GM12878 (cell line): ENCODE data around the gene METRNL. TPM values are rescaled to one million over a fixed set of nuclear protein-coding genes. Genes with fewer than 3 reads are reported as not detected.

Experiments
- ATAC-seq: fragments of 200-7000 bp; cut with Tn5 transposase; 3 replicates; pipeline ENCODE4 v1.9.1; 2020; ENCODE audit warnings: mild to moderate bottlenecking, moderate library complexity
- BruUV-seq: library from RNA; stranded (reverse); fragments of 400-500 nt; replicated peaks from 2 replicates; lab custom pipeline; 2021; lab: Mats Ljungman, UMichigan
- CTCF ChIA-PET: fragments of 300-600 bp; sonication (Branson Sonifier 250); formaldehyde crosslinking; extraction: SDS; loops from one replicate; lab custom pipeline; 2021; ENCODE audit warnings: inconsistent platforms; lab: Yijun Ruan, JAX
- POLR2A ChIA-PET: fragments of 350-600 bp; formaldehyde crosslinking; extraction: SDS; loops from one replicate; lab custom pipeline; 2021; ENCODE audit warnings: inconsistent platforms; lab: Charles Lee
- RAD21 ChIA-PET: fragments of 300-600 bp; sonication (Branson Sonifier 250); formaldehyde crosslinking; loops from one replicate; lab custom pipeline; 2023; ENCODE audit warnings: antibody characterized with exemption; ENCODE audit not compliant: unreplicated experiment; lab: Charles Lee
- SMC1A ChIA-PET: fragments of 300-600 bp; sonication (Branson Sonifier 250); formaldehyde crosslinking; loops from one replicate; lab custom pipeline; 2023; ENCODE audit not compliant: unreplicated experiment, uncharacterized antibody; lab: Charles Lee
- DNase-seq: peaks from one replicate; pipeline ENCODE4 v3.0.0-alpha.2; 2011; ENCODE audit warnings: low read depth, low spot score
- FAIRE-seq: peaks from 3 replicates; lab custom pipeline; 2011; peaks lifted over from hg19 to GRCh38; lab: Jason Lieb, UNC
- H2AFZ ChIP-seq: 2 replicates; pipeline ENCODE4 v1.6.0; 2011; ENCODE audit warnings: low read depth, low read length, control low read depth; ENCODE audit not compliant: control insufficient read depth
- H3K27ac ChIP-seq: 2 replicates; pipeline ENCODE4 v1.5.1; 2011; ENCODE audit warnings: control low read depth; ENCODE audit not compliant: control insufficient read depth, insufficient read depth
- H3K27me3 ChIP-seq, 2 experiments: replicated peaks in 1 of 2; 2 replicates each; pipeline versions ENCODE4 v1.6.0 to v1.6.1; 2011; ENCODE audit warnings: low read length in 1 of 2; ENCODE audit not compliant: control insufficient read depth in 2 of 2, insufficient read depth in 2 of 2
- H3K36me3 ChIP-seq, 2 experiments: 2 replicates each; pipeline ENCODE4 v1.5.1; 2011; ENCODE audit warnings: low read length in 1 of 2; ENCODE audit not compliant: control insufficient read depth in 2 of 2, insufficient read depth in 2 of 2
- H3K4me1 ChIP-seq: 2 replicates; pipeline ENCODE4 v1.6.1; 2011; ENCODE audit warnings: mild to moderate bottlenecking, low read length, moderate library complexity, mixed read lengths; ENCODE audit not compliant: control insufficient read depth, insufficient read depth
- H3K4me2 ChIP-seq: 2 replicates; pipeline ENCODE4 v1.6.0; 2011; ENCODE audit warnings: control low read depth; ENCODE audit not compliant: control insufficient read depth, insufficient read depth
- H3K4me3 ChIP-seq: fragments of 200-600 bp; sonication (generic); 2 replicates; pipeline ENCODE4 v1.5.1; 2016
- H3K79me2 ChIP-seq: 2 replicates; pipeline ENCODE4 v1.6.0; 2011; ENCODE audit warnings: low read length; ENCODE audit not compliant: control insufficient read depth, insufficient read depth
- H3K9ac ChIP-seq: 2 replicates; pipeline ENCODE4 v1.8.0; 2011; ENCODE audit warnings: low read length, control low read depth, mixed read lengths; ENCODE audit not compliant: control insufficient read depth, insufficient read depth
- H3K9me3 ChIP-seq: replicated peaks from 3 replicates; pipeline ENCODE4 v1.5.1; 2011; ENCODE audit warnings: mild to moderate bottlenecking, low read length; ENCODE audit not compliant: control insufficient read depth, insufficient read depth
- H4K20me1 ChIP-seq: 2 replicates; pipeline ENCODE4 v1.6.0; 2011; ENCODE audit not compliant: control insufficient read depth, insufficient read depth
- BRCA1 ChIP-seq: IDR thresholded peaks from 2 replicates; pipeline ENCODE4 v1.6.1; 2011; ENCODE audit warnings: low read depth, low read length, improper control_type of control experiment
- CREM ChIP-seq: IDR thresholded peaks from 2 replicates; pipeline ENCODE4 v1.6.1; 2014; ENCODE audit warnings: antibody characterized with exemption, low read depth
- GATAD2B ChIP-seq: fragments of 450-650 bp; conservative IDR thresholded peaks from 2 replicates; pipeline ENCODE4 v1.6.1; 2017; ENCODE audit warnings: low read depth, mild to moderate bottlenecking, moderate library complexity
- IKZF1 ChIP-seq: fragments of 450-650 bp; conservative IDR thresholded peaks from 2 replicates; pipeline ENCODE4 v1.6.1; 2017; ENCODE audit warnings: antibody characterized with exemption, mild to moderate bottlenecking
- IKZF2 ChIP-seq, 2 experiments: fragments of 450-650 bp; IDR thresholded peaks; 2 replicates each; pipeline ENCODE4 v1.6.1; 2017; ENCODE audit warnings: mild to moderate bottlenecking in 2 of 2, moderate library complexity in 2 of 2
- JUND ChIP-seq: IDR thresholded peaks from 2 replicates; pipeline ENCODE4 v1.6.1; 2012; ENCODE audit warnings: low read depth, mild to moderate bottlenecking, low read length, improper control_type of control experiment, moderate library complexity
- KDM1A ChIP-seq: fragments of 200-600 bp; sonication (generic); IDR thresholded peaks from 2 replicates; pipeline ENCODE4 v1.6.1; 2016; ENCODE audit warnings: borderline replicate concordance
- MEF2A ChIP-seq: IDR thresholded peaks from 2 replicates; pipeline ENCODE4 v1.6.1; 2011; ENCODE audit warnings: low read depth, mild to moderate bottlenecking, low read length, moderate library complexity; ENCODE audit not compliant: insufficient read depth
- NFXL1 ChIP-seq: fragments of 450-650 bp; IDR thresholded peaks from 2 replicates; pipeline ENCODE4 v1.6.1; 2017; ENCODE audit warnings: antibody characterized with exemption, mild to moderate bottlenecking, borderline replicate concordance
- POLR2AphosphoS5 ChIP-seq: IDR thresholded peaks from 2 replicates; pipeline ENCODE4 v1.6.1; 2011; ENCODE audit warnings: mild to moderate bottlenecking, low read length, inconsistent platforms
- RAD51 ChIP-seq: fragments of 450-650 bp; IDR thresholded peaks from 2 replicates; pipeline ENCODE4 v1.6.1; 2016; ENCODE audit warnings: moderate library complexity, mild to moderate bottlenecking, inconsistent platforms
- RB1 ChIP-seq: fragments of 450-650 bp; formaldehyde crosslinking; IDR thresholded peaks from 2 replicates; pipeline ENCODE4 v1.6.1; 2017; ENCODE audit warnings: mild to moderate bottlenecking, borderline replicate concordance
- SIN3A ChIP-seq: IDR thresholded peaks from 2 replicates; pipeline ENCODE4 v1.6.1; 2012; ENCODE audit warnings: low read depth, low read length, improper control_type of control experiment
- TCF7 ChIP-seq: IDR thresholded peaks from 2 replicates; pipeline ENCODE4 v1.6.1; 2014; ENCODE audit warnings: antibody characterized with exemption, borderline replicate concordance
- WRNIP1 ChIP-seq: IDR thresholded peaks from 2 replicates; pipeline ENCODE4 v1.6.1; 2011; ENCODE audit warnings: low read depth, low read length, improper control_type of control experiment, borderline replicate concordance
- WGBS: methylation state at CpG from one replicate; pipeline ENCODE4 v1.1.6; 2016; ENCODE audit warnings: low lambda C conversion rate; ENCODE audit not compliant: insufficient replicate concordance, insufficient coverage; ENCODE audit errors: missing lambda C conversion rate; 5-methylcytosine and 5-hydroxymethylcytosine counted together
- in situ Hi-C: fragments of 300-500 bp; cut with MboI; formaldehyde crosslinking; loops from 9 replicates; pipeline ENCODE4 v1.14.3; 2018; ENCODE audit warnings: mixed read lengths
- intact Hi-C: fragments of 100-400 bp; cut with micrococcal nuclease; formaldehyde crosslinking; loops from one replicate; pipeline ENCODE4 v1.14.2; 2022; ENCODE audit not compliant: unreplicated experiment
- polyA plus RNA-seq, 11 experiments: library from polyadenylated mRNA; depleted of rRNA in 4 of 11; unstranded in 6 of 11; stranded (reverse) in 5 of 11; fragments of >200 nt; fragmentation: Nextera tagmentation in 4 of 11; fragmentation: Illumina TruSeq in 1 of 11; extraction: Ambion mirVana in 4 of 11; extraction: Trizol in 1 of 11; gene quantifications; 1 replicate in 1 of 11; 2 replicates in 10 of 11; pipeline versions ENCODE4 v1.2.1 to v1.2.3, GENCODE V29; 2011 to 2016; ENCODE audit warnings: inconsistent platforms in 2 of 11, missing spikeins in 2 of 11, low read depth in 1 of 11
- total RNA-seq, 4 experiments: library from RNA; depleted of rRNA in 3 of 4; stranded (reverse); fragments of >200 nt in 3 of 4; fragmentation: Illumina TruSeq in 1 of 4; extraction: Trizol in 1 of 4; gene quantifications; 2 replicates each; pipeline versions ENCODE4 v1.2.1 to v1.2.3, GENCODE V29; 2013 to 2021
- TF ChIP-seq, protein P1 (sequence below): IDR thresholded peaks from 2 replicates; pipeline ENCODE4 v1.6.1; 2012; ENCODE audit warnings: mild to moderate bottlenecking, low read depth, low read length
- TF ChIP-seq, protein P2 (sequence below): fragments of 450-650 bp; formaldehyde crosslinking; IDR thresholded peaks from 2 replicates; pipeline ENCODE4 v1.4.0; 2020; ENCODE audit warnings: mild to moderate bottlenecking, moderate library complexity

The METRNL gene
- total and polyA plus RNA-seq, 10 of the 15 experiments (the other 5 are each of a cell fraction or from before 2014, with no cell fraction given): 0.05 to 3.7 (median 0.48) TPM; not detected in 2

DNA sequence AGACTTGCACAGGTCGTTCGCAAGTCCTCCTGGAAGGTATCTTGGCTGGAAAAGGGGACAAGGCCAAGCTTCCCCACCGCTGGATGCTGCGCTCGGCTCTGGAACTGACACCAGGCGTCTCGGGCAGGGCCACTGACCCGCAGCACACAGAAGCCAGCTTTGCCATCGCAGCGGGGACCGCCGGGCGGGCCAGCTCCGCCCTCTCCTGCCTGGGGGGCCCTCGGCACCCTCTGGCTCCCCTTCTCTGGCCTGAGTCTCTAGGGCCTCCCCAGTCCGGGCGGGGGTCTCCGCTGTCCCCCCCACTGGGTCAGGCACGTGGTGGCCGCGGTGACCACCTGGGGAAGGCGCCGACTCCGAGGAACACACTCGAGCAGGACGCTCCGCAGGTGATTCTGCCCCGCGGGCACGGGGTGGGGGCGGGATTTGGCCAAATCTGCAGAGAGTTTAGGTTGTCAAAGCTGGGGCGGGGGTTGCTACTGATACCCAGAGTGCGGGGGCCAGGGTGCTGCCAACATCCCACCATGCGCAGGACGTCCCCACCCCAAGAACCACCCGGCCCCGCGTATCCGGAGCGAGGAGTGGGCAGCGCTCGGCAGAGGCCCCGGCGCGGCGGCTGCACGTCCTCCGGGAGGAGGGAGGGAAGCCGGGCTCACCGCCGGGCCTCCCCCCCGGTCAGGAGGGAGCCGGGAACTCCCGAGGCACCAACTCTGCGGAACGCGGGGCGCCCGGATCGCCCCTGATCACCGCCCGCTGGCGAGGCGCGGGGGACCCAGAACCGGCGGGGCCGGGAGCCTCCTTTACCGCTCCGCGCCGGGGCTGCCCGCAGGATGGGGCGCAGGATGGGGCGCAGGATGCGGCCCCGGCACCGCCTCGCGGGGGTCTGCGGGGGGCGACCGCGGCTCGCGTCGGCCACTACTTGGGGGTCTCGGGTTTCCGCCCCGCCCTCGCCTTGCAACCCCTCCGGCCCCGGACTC lies 744 bp upstream of the METRNL start:
- POLR2A ChIA-PET: no interaction called here
- peak overlapping the region; percentile 82 for H3K4me2 ChIP-seq
- TF ChIP-seq RB1 (no peak), RAD51 (no peak), SIN3A (no peak), GATAD2B (peak; percentile 53; the same call in 1 of the 2 replicates), KDM1A (no peak), BRCA1 (no peak), POLR2AphosphoS5 (no peak), JUND (no peak), TCF7 (no peak), MEF2A (no peak), WRNIP1 (no peak), NFXL1 (no peak), IKZF1 (0 out of 2 replicates have a peak, but pooled peaks have one; percentile 25), CREM (no peak), IKZF2 (IDR thresholded peaks at IDR 0.05) (no peak)
- TF ChIP-seq, protein P1, sequence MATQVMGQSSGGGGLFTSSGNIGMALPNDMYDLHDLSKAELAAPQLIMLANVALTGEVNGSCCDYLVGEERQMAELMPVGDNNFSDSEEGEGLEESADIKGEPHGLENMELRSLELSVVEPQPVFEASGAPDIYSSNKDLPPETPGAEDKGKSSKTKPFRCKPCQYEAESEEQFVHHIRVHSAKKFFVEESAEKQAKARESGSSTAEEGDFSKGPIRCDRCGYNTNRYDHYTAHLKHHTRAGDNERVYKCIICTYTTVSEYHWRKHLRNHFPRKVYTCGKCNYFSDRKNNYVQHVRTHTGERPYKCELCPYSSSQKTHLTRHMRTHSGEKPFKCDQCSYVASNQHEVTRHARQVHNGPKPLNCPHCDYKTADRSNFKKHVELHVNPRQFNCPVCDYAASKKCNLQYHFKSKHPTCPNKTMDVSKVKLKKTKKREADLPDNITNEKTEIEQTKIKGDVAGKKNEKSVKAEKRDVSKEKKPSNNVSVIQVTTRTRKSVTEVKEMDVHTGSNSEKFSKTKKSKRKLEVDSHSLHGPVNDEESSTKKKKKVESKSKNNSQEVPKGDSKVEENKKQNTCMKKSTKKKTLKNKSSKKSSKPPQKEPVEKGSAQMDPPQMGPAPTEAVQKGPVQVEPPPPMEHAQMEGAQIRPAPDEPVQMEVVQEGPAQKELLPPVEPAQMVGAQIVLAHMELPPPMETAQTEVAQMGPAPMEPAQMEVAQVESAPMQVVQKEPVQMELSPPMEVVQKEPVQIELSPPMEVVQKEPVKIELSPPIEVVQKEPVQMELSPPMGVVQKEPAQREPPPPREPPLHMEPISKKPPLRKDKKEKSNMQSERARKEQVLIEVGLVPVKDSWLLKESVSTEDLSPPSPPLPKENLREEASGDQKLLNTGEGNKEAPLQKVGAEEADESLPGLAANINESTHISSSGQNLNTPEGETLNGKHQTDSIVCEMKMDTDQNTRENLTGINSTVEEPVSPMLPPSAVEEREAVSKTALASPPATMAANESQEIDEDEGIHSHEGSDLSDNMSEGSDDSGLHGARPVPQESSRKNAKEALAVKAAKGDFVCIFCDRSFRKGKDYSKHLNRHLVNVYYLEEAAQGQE: no peak
- TF ChIP-seq, protein P2, sequence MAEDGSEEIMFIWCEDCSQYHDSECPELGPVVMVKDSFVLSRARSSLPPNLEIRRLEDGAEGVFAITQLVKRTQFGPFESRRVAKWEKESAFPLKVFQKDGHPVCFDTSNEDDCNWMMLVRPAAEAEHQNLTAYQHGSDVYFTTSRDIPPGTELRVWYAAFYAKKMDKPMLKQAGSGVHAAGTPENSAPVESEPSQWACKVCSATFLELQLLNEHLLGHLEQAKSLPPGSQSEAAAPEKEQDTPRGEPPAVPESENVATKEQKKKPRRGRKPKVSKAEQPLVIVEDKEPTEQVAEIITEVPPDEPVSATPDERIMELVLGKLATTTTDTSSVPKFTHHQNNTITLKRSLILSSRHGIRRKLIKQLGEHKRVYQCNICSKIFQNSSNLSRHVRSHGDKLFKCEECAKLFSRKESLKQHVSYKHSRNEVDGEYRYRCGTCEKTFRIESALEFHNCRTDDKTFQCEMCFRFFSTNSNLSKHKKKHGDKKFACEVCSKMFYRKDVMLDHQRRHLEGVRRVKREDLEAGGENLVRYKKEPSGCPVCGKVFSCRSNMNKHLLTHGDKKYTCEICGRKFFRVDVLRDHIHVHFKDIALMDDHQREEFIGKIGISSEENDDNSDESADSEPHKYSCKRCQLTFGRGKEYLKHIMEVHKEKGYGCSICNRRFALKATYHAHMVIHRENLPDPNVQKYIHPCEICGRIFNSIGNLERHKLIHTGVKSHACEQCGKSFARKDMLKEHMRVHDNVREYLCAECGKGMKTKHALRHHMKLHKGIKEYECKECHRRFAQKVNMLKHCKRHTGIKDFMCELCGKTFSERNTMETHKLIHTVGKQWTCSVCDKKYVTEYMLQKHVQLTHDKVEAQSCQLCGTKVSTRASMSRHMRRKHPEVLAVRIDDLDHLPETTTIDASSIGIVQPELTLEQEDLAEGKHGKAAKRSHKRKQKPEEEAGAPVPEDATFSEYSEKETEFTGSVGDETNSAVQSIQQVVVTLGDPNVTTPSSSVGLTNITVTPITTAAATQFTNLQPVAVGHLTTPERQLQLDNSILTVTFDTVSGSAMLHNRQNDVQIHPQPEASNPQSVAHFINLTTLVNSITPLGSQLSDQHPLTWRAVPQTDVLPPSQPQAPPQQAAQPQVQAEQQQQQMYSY (CRISPR knock-in tag): no peak

More for the DNA sequence above, 744 bp upstream of the METRNL start:
- ATAC-seq (no peak), DNase-seq (no peak), FAIRE-seq (no peak)
- ChIA-PET CTCF (no interaction called here), SMC1A (no interaction called here), RAD21 (no interaction called here)
- no peak overlapping the region for H3K9ac ChIP-seq
- in situ Hi-C loops (no loop called here), intact Hi-C loops (no loop called here)
- H3K9me3 ChIP-seq: no peaks in the 10 kb centered on the region
- 0 out of 2 replicates have a peak, but pooled peaks cover 3% of the 10 kb centered on the region for H3K4me1 ChIP-seq
- peaks cover 4 to 24% of the 10 kb centered on the region in 2 experiments for H3K27me3 ChIP-seq
- H2AFZ ChIP-seq: peak overlapping the region; percentile 17; the same call in 1 of the 2 replicates
- 14% methylated on average over 46 of the region's 93 CpGs for WGBS
- H4K20me1 ChIP-seq: no peaks in the 10 kb centered on the region
- H3K27ac ChIP-seq: no peak overlapping the region
- BruUV-seq: no TSS peak
- H3K79me2 ChIP-seq: no peaks in the 10 kb centered on the region
- peak overlapping the region; percentile 57; the same call in 1 of the 2 replicates for H3K4me3 ChIP-seq
- no peaks in the 10 kb centered on the region for H3K36me3 ChIP-seq
